Type B pancreatic cell (in vitro differentiated cells): Measurements from ENCODE around the gene MAP4. TPM values are rescaled to one million over a fixed set of nuclear protein-coding genes. Genes with fewer than 3 reads are reported as not detected.

Source experiments
- DNase-seq: peaks from one replicate; pipeline ENCODE4 v3.0.0; 2021; ENCODE audit warnings: mixed read lengths; ENCODE audit not compliant: unreplicated experiment; ENCODE audit errors: extremely low spot score
- H3K27ac Mint-ChIP-seq: 2 replicates; pipeline ENCODE4 v1.8.0; 2021; ENCODE audit warnings: mild to moderate bottlenecking, mixed read lengths
- H3K27me3 Mint-ChIP-seq: 2 replicates; pipeline ENCODE4 v1.8.0; 2021; ENCODE audit warnings: mixed read lengths
- H3K36me3 Mint-ChIP-seq: 2 replicates; pipeline ENCODE4 v1.8.0; 2021; ENCODE audit warnings: mixed read lengths
- H3K4me1 Mint-ChIP-seq: one replicate; pipeline ENCODE4 v1.8.0; 2021; ENCODE audit warnings: mixed read lengths; ENCODE audit not compliant: unreplicated experiment
- H3K4me3 Mint-ChIP-seq: 2 replicates; pipeline ENCODE4 v1.8.0; 2021; ENCODE audit warnings: mild to moderate bottlenecking, mixed read lengths
- H3K9me3 Mint-ChIP-seq: 2 replicates; pipeline ENCODE4 v1.8.0; 2021; ENCODE audit warnings: mixed read lengths
- total RNA-seq: library from RNA; stranded (reverse); gene quantifications from 2 replicates; pipeline ENCODE4 v1.2.1, GENCODE V29; 2021; ENCODE audit warnings: low replicate concordance
- TF ChIP-seq, protein P1 (sequence below): fragments of 200-600 bp; sonication (generic); conservative IDR thresholded peaks from 2 replicates; pipeline ENCODE4 v1.5.0; 2021; ENCODE audit warnings: antibody characterized with exemption, mild to moderate bottlenecking

MAP4 gene
- total RNA-seq, 1 donor from 2014 or later: 120 TPM

DNA sequence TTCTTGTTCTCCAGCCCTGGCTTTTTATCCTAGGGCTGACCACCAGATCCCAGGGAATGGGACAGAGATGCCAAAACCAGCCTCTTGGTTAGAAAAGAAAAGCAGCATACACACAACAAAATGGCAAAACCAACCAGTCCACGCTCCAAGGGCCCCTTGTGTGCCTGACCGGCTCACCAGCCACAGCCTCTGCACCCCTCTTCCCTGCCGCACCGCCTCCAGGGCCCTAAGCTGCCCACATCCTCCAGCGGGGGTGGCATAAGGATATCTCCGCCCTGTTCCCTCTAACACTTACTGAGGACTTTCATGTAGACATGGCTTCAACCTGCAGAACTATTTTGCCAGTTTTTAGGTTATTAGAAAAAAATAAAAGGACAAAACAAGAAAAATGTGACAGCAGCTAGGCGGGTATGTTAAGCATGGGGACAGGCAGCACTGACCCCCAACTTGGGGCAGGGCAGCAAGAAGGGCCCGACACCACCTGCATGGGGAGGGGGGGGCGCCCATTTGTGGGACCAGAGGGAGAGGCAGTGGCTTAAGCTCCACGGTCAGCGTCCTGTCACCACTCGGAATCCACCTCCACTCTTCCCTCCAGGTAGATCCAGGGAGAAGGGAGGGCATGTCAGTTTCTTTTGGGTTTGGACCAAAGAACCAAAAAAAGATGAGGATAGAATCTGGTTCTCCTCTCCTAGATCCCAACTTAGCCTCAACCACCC, 164.2 kb downstream of the MAP4 start:
- Mint-ChIP-seq H3K27ac (no peak overlapping the region), H3K27me3 (no peaks in the 10 kb centered on the region), H3K4me3 (no peak overlapping the region), H3K4me1 (no peaks in the 10 kb centered on the region), H3K9me3 (no peaks in the 10 kb centered on the region), H3K36me3 (peaks cover 4% of the 10 kb centered on the region)
- TF ChIP-seq, protein P1, sequence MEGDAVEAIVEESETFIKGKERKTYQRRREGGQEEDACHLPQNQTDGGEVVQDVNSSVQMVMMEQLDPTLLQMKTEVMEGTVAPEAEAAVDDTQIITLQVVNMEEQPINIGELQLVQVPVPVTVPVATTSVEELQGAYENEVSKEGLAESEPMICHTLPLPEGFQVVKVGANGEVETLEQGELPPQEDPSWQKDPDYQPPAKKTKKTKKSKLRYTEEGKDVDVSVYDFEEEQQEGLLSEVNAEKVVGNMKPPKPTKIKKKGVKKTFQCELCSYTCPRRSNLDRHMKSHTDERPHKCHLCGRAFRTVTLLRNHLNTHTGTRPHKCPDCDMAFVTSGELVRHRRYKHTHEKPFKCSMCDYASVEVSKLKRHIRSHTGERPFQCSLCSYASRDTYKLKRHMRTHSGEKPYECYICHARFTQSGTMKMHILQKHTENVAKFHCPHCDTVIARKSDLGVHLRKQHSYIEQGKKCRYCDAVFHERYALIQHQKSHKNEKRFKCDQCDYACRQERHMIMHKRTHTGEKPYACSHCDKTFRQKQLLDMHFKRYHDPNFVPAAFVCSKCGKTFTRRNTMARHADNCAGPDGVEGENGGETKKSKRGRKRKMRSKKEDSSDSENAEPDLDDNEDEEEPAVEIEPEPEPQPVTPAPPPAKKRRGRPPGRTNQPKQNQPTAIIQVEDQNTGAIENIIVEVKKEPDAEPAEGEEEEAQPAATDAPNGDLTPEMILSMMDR: no peak
- no peak for DNase-seq

DNA sequence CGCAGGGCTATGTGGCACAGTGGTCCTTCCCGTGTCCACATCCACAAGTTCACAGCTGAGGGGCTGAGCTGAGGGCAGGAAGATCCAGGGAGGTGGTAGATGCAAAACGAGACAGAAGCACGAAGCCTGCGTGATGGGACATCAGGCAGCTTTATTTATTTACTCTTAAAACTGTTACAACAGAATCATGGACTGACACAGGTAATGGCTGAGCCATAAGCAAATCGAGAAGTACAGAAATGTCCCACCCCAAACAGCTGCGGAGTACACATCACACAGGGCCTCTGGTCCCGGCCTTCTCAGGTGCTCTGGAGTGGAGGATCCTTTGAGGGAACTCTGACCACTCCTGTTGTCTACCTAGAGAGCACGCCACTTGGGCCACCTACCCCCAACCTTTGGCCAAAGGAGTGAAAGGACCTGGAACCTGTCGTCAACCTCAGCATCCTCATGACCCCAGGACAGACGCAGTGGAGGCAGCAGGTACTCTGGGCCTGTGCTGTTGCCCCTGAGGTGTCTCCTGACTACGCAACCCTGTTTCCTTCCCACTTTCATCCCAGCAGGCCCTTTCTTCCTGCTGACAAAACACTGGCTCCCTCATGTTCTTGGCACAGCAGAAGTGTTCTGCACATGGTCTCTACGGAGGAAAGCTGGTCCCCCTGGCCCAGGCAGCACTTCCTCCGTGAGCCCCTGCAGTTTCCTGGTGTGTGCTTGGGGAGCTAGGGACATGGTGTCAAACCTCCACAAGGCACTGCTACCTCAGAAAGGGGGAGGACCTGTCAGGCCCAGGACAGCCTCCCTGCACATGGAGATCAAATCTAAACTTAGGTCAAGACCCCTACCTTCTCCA, 165.4 kb downstream of the MAP4 start:
- Mint-ChIP-seq H3K27ac (peak overlapping the region; percentile 50), H3K9me3 (no peaks in the 10 kb centered on the region), H3K27me3 (no peaks in the 10 kb centered on the region), H3K4me1 (no peaks in the 10 kb centered on the region), H3K4me3 (peak overlapping the region; percentile 21), H3K36me3 (peaks cover 4% of the 10 kb centered on the region)
- no peak for DNase-seq
- TF ChIP-seq, protein P1: no peak

DNA sequence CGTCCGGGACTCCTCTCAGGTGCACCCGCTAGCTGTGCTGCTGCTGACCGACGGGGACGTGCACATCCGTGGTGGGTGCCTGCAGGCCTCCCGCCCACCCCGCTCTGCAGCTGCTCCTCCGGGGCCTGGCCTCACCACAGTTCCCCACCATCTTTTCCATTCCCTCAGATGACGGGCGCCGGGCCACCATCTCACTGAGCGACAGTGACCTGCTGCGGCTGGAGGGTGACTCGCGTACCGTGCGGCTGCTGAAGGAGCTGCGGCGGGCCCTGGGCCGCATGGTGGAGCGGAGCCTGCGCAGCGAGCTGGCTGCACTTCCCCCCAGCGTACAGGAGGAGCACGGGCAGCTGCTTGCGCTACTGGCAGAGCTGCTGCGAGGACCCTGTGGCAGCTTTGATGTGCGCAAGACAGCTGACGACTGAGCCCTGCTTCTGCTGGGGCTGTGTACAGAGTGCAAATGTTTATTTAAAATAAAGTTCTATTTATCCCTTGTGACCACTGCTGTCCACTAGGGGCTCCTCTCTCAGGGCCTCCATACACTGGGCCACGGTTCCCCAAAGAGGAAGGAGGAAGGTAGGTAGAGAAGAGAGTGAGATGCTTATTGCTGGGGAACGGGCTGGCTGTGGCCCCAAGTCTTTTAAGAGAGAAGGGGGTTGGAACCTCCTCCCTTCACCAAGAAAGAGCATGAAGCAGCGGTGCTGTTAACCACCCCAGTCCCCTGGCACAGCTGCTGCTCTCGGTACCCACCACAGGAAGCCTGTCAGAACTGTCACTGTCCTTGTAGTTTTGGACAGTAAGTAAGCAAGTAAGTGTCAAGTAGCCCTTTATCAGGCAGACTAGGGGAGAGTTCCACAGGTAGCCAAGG, 166.3 kb downstream of the MAP4 start:
- H3K27ac Mint-ChIP-seq: peak overlapping the region; percentile 50
- no peak for DNase-seq
- peak overlapping the region; percentile 21 for H3K4me3 Mint-ChIP-seq
- H3K9me3 Mint-ChIP-seq: no peaks in the 10 kb centered on the region
- H3K27me3 Mint-ChIP-seq: no peaks in the 10 kb centered on the region
- H3K36me3 Mint-ChIP-seq: peaks cover 4% of the 10 kb centered on the region
- TF ChIP-seq, protein P1: peak; percentile 67
- H3K4me1 Mint-ChIP-seq: no peaks in the 10 kb centered on the region

DNA sequence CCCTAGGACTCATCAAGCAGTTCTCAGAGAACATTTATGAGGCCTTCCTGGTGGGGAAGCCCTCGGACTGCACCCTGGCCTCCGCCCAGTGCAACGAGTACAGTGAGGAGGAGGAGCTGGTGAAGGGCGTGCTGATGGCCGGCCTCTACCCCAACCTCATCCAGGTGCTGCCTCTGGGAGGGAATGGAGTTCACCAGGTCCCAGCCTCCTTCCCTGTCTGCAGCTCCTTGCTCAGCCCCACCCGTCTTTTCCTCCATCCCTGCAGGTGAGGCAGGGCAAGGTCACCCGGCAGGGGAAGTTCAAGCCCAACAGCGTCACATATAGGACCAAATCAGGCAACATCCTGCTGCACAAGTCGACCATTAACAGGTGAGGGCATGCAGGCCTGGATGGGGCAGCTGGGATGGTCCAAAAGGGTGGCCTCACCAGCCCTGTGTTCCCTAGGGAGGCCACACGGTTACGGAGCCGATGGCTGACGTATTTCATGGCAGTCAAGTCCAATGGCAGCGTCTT, 167.0 kb downstream of the MAP4 start:
- no peak for DNase-seq
- Mint-ChIP-seq H3K36me3 (peaks cover 10% of the 10 kb centered on the region), H3K4me1 (no peaks in the 10 kb centered on the region), H3K4me3 (no peak overlapping the region), H3K27me3 (no peaks in the 10 kb centered on the region), H3K27ac (no peak overlapping the region), H3K9me3 (no peaks in the 10 kb centered on the region)
- TF ChIP-seq, protein P1: no peak

DNA sequence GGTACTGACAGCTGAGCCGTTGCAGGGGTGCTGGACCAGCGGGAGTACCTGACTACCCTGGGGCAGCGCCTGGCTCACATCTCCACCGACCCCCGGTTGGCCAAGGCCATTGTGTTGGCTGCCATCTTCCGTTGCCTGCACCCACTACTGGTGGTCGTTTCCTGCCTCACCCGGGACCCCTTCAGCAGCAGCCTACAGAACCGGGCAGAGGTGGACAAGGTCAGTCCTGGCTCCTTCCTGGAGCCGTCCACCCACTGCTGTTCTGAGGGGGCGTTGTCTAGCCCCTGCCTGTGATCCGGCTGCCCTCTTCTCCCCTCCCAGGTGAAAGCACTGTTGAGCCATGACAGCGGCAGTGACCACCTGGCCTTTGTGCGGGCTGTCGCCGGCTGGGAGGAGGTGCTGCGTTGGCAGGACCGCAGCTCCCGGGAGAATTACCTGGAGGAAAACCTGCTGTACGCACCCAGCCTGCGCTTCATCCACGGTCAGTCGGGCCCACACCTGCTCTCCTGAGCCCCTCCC, 167.6 kb downstream of the MAP4 start:
- Mint-ChIP-seq H3K27me3 (no peaks in the 10 kb centered on the region), H3K36me3 (peaks cover 14% of the 10 kb centered on the region), H3K27ac (no peak overlapping the region), H3K4me1 (no peaks in the 10 kb centered on the region), H3K4me3 (no peak overlapping the region), H3K9me3 (no peaks in the 10 kb centered on the region)
- DNase-seq: no peak
- TF ChIP-seq, protein P1: no peak
